Epithelial cell of proximal tubule (primary cell): ENCODE measurements around the gene APC. TPM values are rescaled to one million over a fixed set of nuclear protein-coding genes. Genes with fewer than 3 reads are reported as not detected.

ENCODE experiments used
- DNase-seq: peaks from one replicate; pipeline ENCODE4 v3.0.0-alpha.2; 2011; ENCODE audit warnings: low read depth
- H3K4me3 ChIP-seq: 2 replicates; pipeline ENCODE4 v1.5.1; 2011; ENCODE audit warnings: low read depth, mild to moderate bottlenecking, low read length
- CTCF ChIP-seq: conservative IDR thresholded peaks from 2 replicates; pipeline ENCODE4 v1.5.1; 2012; ENCODE audit warnings: low read depth, mild to moderate bottlenecking, low read length
- total RNA-seq: library from RNA; depleted of rRNA; stranded (reverse); fragments of >200 nt; gene quantifications from 2 replicates; pipeline ENCODE4 v1.2.3, GENCODE V29; 2015

Gene APC
- total RNA-seq, 1 donor from 2014 or later, result 24.0 TPM

- no peak for TF ChIP-seq CTCF
- no peak overlapping the region for H3K4me3 ChIP-seq
- no peak for DNase-seq
These were observed 82.6 kb downstream of the APC start for GRCh38 chr5:112820246-112820645.

GRCh38 chr5:112822456-112822855, 84.8 kb downstream of the APC start:
- DNase-seq, result no peak
- H3K4me3 ChIP-seq, result no peak overlapping the region
- no peak for TF ChIP-seq CTCF

GRCh38 chr5:112823181-112823580, 85.5 kb downstream of the APC start:
- TF ChIP-seq CTCF, result no peak
- H3K4me3 ChIP-seq, result no peak overlapping the region
- no peak for DNase-seq

- TF ChIP-seq CTCF, result no peak
- no peak for DNase-seq
- H3K4me3 ChIP-seq, result no peak overlapping the region
These were observed 86.0 kb downstream of the APC start for GRCh38 chr5:112823656-112824055.

GRCh38 chr5:112824197-112824596, 86.5 kb downstream of the APC start:
- no peak overlapping the region for H3K4me3 ChIP-seq
- DNase-seq, result no peak
- TF ChIP-seq CTCF, result no peak

GRCh38 chr5:112830378-112830777, 92.7 kb downstream of the APC start:
- no peak overlapping the region for H3K4me3 ChIP-seq
- no peak for DNase-seq
- no peak for TF ChIP-seq CTCF

- no peak for TF ChIP-seq CTCF
- H3K4me3 ChIP-seq, result no peak overlapping the region
- DNase-seq, result no peak
These were observed 96.3 kb downstream of the APC start for GRCh38 chr5:112833971-112834370.
